Heart left ventricle (tissue), 13 donors: Measurements from ENCODE around the gene MTARC2.

Experiments
- POLR2A ChIP-seq, 2 donors: fragments of 450-650 bp; IDR thresholded peaks; one replicate each; pipeline ENCODE4 v1.6.1; 2017; ENCODE audit warnings: antibody characterized with exemption in 2 of 2, mild to moderate bottlenecking in 2 of 2, moderate library complexity in 2 of 2
- TF ChIP-seq, protein P1 (sequence below), 12 donors: fragments of 200-600 bp; sonication (generic) in 4 of 12; IDR thresholded peaks; one replicate each; pipeline versions ENCODE4 v1.5.0 to v1.8.0; 2018 to 2022; ENCODE audit warnings: antibody characterized with exemption in 12 of 12, mild to moderate bottlenecking in 5 of 12
- donor health status: ischemic (EF 13 %, LVEDD 7.1; RV severe dilation, severe dysfunction).
- donor health status: DM: no; HTN: yes; CAD: no.
- donor health status: DM: no; HTN: no; CAD: no.
- donor health status: ischemic (EF 25% LVEDD 6.9; RV normal size, moderate dysfunction).
- donor health status: ischemic (EF 25% LVEDD 5.7; RV mildly dilated, moderate dysfunction).
- donor health status: ischemic (EF 35%, LVEDD 5.7; RV mildly dilated, moderate dysfunction).
- donor health status: nonischemic (EF 11% LVEDD 7.7; RV severe dilation, severe dysfunction).
- donor health status: DM: yes; HTN: yes; CAD: no.
- donor health status: PGD.
- donor health status: ischemic (EF 29% LVEDD 5.4; RV normal size, mild dysfunction).
- donor health status: nonischemic (EF 23%, LVEDD 6.1; RV moderate dilation, normal function).

- TF ChIP-seq, protein P1, sequence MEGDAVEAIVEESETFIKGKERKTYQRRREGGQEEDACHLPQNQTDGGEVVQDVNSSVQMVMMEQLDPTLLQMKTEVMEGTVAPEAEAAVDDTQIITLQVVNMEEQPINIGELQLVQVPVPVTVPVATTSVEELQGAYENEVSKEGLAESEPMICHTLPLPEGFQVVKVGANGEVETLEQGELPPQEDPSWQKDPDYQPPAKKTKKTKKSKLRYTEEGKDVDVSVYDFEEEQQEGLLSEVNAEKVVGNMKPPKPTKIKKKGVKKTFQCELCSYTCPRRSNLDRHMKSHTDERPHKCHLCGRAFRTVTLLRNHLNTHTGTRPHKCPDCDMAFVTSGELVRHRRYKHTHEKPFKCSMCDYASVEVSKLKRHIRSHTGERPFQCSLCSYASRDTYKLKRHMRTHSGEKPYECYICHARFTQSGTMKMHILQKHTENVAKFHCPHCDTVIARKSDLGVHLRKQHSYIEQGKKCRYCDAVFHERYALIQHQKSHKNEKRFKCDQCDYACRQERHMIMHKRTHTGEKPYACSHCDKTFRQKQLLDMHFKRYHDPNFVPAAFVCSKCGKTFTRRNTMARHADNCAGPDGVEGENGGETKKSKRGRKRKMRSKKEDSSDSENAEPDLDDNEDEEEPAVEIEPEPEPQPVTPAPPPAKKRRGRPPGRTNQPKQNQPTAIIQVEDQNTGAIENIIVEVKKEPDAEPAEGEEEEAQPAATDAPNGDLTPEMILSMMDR (IDR thresholded peaks at IDR 0.05): no peak
- TF ChIP-seq POLR2A (IDR thresholded peaks at IDR 0.05): no peak
Measured at GRCh38 chr1:220757441-220757840, 9.3 kb downstream of the MTARC2 start.
